NCI-H82 treated with DMSO at 0.1 percent for 48 hours (cell line): ENCODE data around the gene HNF1A.
A peak's percentile ranks its signal among the peaks of the same experiment; 100 is the strongest.

Experiments
- DNase-seq: peaks from one replicate; lab custom pipeline; 2025; ENCODE audit not compliant: unreplicated experiment; lab: John Stamatoyannopoulos, UW

HNF1A gene

DNA sequence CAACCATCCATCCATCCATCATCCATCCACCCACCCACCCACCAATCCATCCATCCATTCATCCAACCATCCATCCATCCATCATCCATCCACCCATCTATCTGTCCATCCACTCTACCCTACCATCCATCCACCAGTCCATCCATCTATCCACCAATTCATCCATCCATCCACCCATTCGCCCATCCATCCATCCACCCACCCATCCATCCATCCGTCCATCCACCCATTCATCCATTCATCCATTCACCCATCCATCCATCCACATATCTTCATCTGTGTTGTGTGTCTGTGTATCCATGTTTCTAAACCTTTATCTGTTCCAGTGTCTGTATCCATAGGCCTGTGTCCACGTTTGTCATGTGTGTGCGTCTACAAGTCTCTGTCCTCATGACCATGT lies 9.9 kb downstream of the HNF1A start:
- no peak for DNase-seq

DNA sequence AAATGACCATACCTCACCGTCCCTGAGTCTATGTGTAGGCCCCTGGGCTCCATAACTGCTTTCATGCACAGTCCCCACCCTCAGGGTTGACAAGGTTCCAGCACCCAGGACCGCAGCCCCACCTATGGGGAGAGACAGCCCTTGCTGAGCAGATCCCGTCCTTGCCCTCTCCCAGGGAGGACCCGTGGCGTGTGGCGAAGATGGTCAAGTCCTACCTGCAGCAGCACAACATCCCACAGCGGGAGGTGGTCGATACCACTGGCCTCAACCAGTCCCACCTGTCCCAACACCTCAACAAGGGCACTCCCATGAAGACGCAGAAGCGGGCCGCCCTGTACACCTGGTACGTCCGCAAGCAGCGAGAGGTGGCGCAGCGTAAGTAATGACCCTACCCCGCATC lies 10.3 kb downstream of the HNF1A start:
- no peak for DNase-seq

DNA sequence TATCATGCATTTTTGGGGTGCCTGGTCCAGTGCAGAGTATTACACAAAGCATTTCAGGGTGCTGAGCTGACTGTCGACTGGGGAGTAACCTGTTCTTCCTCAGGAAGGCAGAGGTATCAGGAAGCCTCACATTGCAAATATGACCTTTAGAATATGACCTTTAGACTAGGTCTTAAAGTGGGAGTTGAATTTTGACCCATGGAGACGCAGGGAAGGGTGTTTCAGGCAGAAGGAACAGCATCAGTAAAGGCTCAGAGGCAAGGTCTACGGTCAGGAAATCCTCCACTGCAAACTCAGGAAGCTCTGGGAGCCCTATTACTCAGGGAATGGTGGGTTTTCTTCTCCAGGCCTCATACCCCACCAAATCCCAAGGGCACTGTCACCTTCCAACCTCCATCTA lies 11.3 kb downstream of the HNF1A start:
- DNase-seq: no peak

DNA sequence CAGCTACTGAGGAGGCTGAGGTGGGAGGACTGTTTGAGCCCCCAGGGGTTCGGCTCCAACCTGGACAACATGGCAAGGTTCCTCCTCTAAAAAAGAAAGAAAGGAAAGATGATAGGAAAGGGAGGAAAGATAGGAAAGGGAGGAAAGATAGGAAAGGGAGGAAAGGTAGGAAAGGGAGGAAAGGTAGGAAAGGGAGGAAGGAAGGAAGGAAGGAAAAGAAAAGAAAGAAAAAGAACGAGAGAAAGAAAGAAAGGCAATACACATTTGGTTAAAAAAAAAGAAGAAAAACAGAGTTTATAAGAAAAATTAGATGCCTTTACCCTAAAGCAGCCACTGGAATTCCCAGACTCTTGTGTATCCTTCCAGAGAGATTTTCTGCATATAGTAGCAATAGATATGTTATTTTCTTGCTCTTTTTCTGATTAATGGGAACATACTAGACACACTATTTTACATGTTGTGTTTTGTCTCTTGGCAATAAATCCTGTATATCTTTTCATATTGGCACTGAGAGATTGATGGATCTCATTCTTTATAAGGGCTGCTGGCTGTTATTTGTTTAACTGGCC lies 12.2 kb downstream of the HNF1A start:
- DNase-seq: no peak

DNA sequence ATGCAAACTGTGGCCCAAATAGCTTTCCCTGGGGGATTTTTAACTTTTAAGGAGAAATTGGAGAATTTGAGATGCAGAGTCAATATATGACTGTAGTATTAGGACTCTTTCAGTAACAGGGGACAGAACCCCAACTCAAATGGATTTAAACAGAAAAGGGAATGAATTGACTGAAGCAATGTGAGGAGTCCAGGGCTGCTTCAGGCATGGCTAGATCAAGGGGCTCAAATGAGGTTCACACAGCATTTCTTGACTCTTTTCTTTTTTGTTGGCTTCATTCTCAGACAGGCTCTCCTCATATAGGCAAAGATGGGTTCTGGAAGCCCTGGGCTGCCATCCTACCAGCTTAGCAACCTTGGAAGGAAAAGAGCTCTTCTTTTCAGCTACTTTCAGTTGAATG lies 13.6 kb downstream of the HNF1A start:
- DNase-seq: no peak

DNA sequence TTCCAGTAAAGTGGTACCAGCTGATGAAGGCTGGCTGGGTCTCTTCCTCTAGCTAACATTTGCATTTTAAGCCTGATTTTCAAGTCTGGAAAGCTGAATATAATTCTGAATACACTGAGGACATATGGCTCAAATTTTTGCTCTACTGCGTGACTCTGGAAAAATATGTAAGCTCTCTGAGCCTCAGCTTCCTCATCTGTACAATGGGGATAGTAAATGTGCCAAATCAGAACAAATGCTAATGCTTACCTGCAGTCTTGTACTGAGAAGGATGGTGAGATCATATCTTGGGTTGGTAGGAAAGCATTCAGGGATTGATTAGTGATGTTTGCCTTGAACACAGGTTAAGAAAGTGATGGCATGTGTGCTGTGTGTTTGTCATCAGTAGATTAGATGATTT lies 14.6 kb downstream of the HNF1A start:
- no peak for DNase-seq

DNA sequence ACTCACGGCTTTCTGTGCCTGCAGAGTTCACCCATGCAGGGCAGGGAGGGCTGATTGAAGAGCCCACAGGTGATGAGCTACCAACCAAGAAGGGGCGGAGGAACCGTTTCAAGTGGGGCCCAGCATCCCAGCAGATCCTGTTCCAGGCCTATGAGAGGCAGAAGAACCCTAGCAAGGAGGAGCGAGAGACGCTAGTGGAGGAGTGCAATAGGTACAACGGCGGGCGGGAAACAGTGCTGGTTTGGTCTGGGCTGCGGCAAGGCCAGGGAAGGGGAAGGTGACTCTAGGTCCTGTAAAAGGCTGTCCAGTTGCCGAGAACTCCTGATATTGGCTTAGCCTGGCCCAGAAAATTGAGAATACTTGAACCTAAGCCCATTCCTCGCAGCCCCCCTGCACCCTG lies 15.2 kb downstream of the HNF1A start:
- DNase-seq: no peak

DNA sequence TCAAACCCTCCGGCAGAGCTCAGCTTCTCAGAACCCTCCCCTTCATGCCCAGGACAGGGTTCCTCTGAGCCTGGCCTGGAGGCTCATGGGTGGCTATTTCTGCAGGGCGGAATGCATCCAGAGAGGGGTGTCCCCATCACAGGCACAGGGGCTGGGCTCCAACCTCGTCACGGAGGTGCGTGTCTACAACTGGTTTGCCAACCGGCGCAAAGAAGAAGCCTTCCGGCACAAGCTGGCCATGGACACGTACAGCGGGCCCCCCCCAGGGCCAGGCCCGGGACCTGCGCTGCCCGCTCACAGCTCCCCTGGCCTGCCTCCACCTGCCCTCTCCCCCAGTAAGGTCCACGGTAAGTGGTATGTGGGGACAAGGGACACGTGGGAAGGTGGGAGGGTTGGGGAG lies 15.7 kb downstream of the HNF1A start:
- DNase-seq: no peak

DNA sequence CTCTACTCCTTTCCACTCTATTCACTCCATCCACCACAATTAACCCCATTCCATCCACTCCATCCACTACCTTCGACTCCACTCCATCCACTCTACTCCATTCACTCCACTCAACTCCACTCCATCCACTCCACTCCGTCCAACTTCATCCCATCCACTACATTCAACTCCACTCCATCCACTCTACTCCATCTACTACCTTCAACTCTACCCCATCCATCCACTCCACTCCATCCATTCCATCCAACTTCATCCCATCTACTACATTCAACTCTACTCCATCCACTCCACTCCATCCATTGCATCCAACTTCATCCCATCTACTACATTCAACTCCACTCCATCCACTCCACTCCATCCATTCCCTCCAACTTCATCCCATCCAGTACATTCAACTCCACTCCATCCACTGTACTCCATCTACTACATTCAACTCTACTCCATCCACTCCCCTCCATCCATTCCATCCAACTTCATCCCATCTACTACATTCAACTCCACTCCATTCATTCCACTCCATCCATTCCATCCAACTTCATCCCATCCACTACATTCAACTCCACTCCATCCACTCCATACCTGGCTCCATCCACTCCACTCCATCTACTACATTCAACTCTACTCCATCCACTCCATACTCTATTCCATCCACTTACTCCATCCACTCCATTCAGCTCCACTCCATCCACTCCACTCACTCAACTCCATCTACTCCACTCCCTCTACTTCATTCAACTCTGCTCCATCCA lies 16.4 kb downstream of the HNF1A start:
- peak; percentile 9 for DNase-seq

DNA sequence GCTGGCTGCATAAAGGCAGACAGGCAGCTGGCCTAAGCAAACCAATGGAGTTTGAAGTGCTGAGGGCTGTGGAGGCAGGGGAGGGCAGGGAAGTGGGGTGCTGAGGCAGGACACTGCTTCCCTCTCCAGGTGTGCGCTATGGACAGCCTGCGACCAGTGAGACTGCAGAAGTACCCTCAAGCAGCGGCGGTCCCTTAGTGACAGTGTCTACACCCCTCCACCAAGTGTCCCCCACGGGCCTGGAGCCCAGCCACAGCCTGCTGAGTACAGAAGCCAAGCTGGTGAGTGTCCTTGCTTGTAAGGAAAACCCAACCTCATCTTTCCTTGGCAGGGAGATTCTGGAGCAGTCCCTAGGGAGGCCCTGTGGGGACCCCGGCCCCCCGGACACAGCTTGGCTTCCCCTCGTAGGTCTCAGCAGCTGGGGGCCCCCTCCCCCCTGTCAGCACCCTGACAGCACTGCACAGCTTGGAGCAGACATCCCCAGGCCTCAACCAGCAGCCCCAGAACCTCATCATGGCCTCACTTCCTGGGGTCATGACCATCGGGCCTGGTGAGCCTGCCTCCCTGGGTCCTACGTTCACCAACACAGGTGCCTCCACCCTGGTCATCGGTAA lies 17.9 kb downstream of the HNF1A start:
- no peak for DNase-seq

DNA sequence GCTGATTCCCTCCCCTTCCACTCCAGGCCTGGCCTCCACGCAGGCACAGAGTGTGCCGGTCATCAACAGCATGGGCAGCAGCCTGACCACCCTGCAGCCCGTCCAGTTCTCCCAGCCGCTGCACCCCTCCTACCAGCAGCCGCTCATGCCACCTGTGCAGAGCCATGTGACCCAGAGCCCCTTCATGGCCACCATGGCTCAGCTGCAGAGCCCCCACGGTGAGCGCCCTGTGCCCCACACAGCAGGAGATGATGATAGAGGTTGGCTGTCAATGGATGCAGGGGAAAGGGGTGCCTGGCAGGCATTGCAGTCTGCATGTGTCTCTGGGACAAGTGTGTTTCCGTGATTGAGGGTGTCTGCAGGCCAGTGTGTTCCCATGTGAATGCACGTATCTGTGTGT lies 19.1 kb downstream of the HNF1A start:
- DNase-seq: no peak

DNA sequence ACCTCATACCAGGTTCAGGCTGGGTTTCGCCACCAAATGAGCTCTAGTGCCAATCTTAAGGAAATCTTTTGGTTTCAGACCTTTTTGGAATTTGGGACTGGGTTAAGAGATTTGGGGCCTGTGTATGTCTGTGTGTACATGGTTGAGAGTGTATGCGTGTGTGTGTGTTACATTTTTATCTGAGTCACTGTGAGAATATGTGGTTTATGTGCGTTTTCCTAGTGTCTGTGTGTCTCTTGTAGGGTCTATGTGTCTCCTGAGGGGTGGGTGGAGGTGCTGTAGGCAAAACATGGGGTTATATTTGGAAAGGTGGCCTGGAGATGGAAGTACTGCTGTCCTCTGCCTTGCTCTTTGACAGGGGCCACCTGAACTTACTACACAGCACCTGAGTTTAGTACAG lies 20.1 kb downstream of the HNF1A start:
- no peak for DNase-seq

DNA sequence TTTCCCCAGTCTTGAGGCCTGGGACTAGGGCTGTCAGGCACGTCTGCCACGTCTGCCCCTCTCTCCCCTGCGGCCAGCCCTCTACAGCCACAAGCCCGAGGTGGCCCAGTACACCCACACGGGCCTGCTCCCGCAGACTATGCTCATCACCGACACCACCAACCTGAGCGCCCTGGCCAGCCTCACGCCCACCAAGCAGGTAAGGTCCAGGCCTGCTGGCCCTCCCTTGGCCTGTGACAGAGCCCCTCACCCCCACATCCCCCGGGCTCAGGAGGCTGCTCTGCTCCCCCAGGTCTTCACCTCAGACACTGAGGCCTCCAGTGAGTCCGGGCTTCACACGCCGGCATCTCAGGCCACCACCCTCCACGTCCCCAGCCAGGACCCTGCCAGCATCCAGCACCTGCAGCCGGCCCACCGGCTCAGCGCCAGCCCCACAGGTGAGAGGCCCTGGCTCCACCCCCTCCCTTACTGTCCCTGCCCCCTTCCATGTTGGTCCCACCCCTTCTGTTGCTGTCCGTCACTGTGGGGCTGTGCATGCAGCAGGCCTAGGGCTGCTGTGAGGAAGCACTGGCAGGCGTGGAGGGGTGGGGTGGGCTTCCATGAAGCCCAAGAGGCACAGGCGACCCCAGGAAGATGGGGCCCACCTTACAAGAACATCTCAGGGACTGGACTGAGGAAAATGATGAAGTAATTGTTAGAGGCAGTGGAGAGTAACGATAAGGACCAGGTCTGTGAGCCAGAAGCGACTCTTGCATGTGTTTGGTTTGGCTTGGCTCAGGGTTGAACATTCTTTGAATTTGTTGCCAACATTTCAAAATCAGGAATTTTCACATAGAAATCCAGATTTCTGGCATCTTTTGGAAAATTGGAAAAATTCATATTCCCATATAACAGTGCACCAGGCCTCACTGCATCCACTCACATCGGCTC lies 21.1 kb downstream of the HNF1A start:
- DNase-seq: no peak

DNA sequence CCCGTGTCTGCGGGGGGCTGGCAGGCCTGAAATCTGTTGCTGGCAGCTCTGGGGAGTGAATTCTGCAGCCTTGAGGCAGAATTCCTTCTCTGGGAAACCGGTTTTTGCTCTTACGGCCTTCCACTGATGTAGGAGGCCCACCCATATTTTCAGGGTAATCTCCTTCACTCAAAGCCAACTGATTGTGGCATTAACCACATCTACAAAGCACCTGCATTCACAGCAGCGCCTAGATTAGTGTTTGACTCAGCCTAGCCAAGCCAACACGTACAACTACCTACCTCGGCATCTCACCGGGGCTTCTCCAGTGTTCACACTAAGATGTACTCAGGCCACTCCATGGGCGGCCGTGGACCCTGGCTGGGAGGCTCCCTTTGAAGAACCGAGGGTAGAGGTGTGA lies 22.2 kb downstream of the HNF1A start:
- DNase-seq: no peak

DNA sequence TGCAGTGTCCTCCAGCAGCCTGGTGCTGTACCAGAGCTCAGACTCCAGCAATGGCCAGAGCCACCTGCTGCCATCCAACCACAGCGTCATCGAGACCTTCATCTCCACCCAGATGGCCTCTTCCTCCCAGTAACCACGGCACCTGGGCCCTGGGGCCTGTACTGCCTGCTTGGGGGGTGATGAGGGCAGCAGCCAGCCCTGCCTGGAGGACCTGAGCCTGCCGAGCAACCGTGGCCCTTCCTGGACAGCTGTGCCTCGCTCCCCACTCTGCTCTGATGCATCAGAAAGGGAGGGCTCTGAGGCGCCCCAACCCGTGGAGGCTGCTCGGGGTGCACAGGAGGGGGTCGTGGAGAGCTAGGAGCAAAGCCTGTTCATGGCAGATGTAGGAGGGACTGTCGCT lies 22.7 kb downstream of the HNF1A start:
- DNase-seq: no peak

DNA sequence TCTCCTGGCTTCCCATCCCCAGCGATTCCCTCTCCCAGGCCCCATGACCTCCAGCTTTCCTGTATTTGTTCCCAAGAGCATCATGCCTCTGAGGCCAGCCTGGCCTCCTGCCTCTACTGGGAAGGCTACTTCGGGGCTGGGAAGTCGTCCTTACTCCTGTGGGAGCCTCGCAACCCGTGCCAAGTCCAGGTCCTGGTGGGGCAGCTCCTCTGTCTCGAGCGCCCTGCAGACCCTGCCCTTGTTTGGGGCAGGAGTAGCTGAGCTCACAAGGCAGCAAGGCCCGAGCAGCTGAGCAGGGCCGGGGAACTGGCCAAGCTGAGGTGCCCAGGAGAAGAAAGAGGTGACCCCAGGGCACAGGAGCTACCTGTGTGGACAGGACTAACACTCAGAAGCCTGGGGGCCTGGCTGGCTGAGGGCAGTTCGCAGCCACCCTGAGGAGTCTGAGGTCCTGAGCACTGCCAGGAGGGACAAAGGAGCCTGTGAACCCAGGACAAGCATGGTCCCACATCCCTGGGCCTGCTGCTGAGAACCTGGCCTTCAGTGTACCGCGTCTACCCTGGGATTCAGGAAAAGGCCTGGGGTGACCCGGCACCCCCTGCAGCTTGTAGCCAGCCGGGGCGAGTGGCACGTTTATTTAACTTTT lies 23.6 kb downstream of the HNF1A start:
- no peak for DNase-seq

DNA sequence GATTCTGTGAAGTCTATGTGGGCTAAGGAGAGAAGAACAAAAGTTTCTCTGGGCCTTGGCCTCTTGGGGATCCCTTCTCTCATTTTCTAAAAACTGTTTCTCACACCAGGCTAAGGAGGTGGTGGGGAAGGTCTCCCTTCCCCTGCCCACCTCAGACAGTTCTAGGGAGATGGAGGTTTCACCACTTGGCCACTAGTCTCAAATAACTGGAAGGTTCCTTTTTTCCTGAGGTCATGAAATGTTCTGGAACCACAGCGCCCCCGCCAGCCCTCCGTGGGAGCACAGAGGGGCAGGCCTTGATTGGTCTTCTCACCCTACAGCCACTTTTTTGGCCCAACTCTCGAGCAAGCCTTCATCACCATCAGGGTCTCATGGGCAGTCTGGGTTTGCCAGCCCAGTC lies 25.3 kb downstream of the HNF1A start:
- no peak for DNase-seq

DNA sequence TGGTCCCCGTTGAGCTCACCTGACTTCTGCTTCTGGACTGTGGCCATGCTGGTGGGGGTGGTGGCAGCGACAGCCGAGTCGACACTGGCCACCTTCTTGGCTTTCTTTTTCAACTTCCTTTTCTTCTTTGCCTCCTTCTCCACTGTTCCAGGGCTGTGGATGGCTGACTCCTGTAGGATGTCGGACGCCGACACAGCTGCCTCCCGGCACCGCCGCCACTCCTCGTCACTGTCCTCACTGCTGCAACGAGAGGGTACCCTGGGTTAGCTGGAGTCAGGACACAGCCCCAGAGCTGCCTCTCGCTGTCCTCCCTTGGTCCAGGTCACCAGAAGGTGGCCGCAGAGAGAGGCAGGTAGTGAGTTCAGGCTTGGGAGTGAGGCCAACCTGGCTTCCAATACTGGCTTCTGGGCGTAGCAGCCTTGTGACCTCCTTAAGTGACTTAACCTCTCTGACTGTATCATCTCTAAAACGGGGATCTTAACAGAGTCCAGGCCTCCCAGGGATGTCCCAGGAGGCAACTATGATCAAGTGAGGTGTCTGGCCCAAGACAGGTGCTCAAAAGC lies 26.0 kb downstream of the HNF1A start:
- DNase-seq: no peak

DNA sequence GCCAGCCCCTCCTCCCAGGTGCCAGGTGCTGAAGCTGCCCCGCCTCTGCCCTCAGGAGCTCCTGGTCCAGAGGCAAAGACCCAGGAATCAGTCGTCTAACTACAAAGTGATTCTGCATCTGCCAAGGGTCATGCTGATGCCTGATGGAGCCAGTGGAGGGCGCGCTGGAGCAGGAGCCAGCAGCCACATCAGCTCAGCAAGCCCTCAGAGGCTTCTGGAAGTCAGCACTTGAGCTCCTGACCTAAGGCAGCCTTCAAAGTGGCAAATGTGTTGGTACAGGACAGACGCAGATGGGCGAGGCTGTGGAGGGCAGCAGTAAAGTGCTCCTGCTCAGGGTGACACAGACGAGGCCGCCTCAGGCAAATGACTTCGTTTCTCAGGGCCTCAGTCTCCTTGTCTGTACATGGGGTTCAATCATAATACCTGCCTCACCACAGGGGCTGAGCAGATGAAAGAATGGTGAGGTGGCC lies 27.0 kb downstream of the HNF1A start:
- DNase-seq: peak; percentile 6

DNA sequence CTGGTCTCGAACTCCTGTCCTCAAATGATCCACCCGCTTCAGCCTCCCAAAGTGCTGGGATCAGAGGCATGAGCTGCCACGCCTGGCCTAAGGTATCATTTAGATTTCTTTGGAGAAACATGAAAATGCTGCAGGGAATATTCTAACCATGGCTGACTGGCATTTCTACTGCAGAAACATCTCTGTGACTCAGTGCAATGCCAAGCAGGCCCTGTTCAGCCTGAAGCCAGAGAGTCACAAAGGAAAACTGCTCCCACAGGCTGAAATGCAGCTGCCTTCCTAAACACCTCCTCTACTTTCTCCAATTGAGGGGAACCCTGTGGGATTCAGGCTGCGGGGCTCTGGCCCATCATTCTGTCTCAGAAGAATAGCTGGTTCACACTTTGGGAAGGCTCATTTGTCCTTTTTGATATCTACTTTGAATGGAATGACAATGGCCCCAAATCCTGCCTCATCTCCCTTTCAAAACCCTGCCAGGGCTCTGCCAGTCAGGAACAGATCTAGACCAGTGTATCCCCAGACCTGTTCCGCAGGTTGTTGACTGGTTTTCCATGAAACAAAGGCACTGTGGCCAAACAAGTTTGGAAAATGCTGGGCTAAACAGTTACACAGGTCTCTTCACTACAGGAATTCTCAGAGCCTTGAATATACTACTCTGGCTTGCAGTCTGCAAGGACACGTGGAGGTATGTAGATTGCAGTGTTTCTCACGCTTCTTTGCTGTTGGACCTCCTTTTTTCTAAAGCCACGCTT lies 30.2 kb downstream of the HNF1A start:
- no peak for DNase-seq
